Activated naive CD4-positive, alpha-beta T cell treated with anti-CD3 and anti-CD28 coated beads, Interleukin-2, amount 10 ng/mL, durations not matched to agents 7 days and 5 days (primary cell): Measurements from ENCODE around the gene MBIP.
A peak's percentile ranks its signal among the peaks of the same experiment; 100 is the strongest.
"Not testable (repeated sequence)": the region's sequence is repeated elsewhere in the genome, so short reads cannot be mapped to it uniquely, and the experiment has no call there.

ENCODE experiments used
- CTCF ChIA-PET: fragments of 350-600 bp; sonication (Branson Sonifier 250); formaldehyde crosslinking; loops from one replicate; lab custom pipeline; 2021; ENCODE audit warnings: antibody characterized with exemption; lab: Charles Lee
- DNase-seq: peaks from one replicate; pipeline ENCODE4 v3.0.0-alpha.2; 2020
- H3K27ac Mint-ChIP-seq: one replicate; pipeline ENCODE4 v1.8.0; 2021; ENCODE audit warnings: mild to moderate bottlenecking, moderate library complexity, mixed read lengths
- H3K27me3 Mint-ChIP-seq: one replicate; pipeline ENCODE4 v1.8.0; 2021; ENCODE audit warnings: mild to moderate bottlenecking, mixed read lengths
- H3K36me3 Mint-ChIP-seq: one replicate; pipeline ENCODE4 v1.8.0; 2021; ENCODE audit warnings: mixed read lengths
- H3K4me1 Mint-ChIP-seq: one replicate; pipeline ENCODE4 v1.8.0; 2021; ENCODE audit warnings: mixed read lengths
- H3K4me3 Mint-ChIP-seq: one replicate; pipeline ENCODE4 v1.8.0; 2021; ENCODE audit warnings: mild to moderate bottlenecking, moderate library complexity, mixed read lengths
- H3K9me3 Mint-ChIP-seq: one replicate; pipeline ENCODE4 v1.8.0; 2021; ENCODE audit warnings: mixed read lengths

Gene MBIP

GRCh38 chr14:36320200-36320896 lies at the start of gene MBIP:
Gene MBIP (minus strand): TSS chr14:36320637. CDS start chr14:36320588, 49 bp downstream.
- Mint-ChIP-seq H3K4me3 (peak within 1 kb of the TSS; percentile 87), H3K36me3 (peaks cover 3% of the 10 kb centered on the region), H3K27ac (peak within 1 kb of the TSS; percentile 91), H3K9me3 (peaks cover 3% of the 10 kb centered on the region), H3K27me3 (peaks cover 4% of the 10 kb centered on the region), H3K4me1 (peaks cover 30% of the 10 kb centered on the region)
- DNase-seq: peak; percentile 96
- CTCF ChIA-PET: no interaction called here

DNA sequence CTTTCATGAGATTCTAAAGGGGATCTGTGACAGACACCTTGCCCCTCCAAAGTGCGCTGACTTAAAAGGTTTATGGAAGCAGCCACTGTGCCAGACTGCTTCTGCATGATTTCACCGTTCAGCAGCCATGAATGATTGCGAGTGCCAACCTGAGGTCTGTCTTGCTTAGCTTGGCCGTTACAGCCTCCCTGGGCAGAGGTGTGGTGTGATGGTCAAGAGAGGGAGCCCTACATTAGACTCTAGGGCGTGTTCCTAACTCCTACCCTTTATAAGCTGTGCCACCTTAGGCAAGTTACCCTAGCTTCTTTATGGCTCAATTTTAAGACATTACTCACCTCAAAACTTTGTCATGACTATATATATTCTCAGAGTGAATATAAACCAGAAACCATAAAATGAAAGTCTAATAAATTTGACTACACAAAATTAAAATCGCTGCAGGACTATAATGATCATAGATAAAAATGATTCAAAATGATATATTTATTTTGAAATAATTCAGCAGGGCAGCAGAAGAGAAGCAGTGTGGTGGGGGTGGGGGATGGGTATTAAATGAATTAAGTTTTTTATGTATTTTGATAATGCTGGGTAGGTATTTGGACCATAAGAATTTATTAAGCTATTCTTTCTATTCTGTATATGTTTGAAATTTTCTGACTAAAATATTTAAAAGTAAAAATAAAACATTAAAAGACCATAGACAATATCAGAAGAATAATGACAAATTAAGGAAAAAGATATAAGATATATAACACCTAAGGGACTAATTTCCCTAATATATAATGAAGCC lies 47.7 kb upstream of the MBIP start:
- no peak overlapping the region for H3K4me3 Mint-ChIP-seq
- H3K36me3 Mint-ChIP-seq: no peaks in the 10 kb centered on the region
- H3K27ac Mint-ChIP-seq: no peak overlapping the region
- no peak for DNase-seq
- H3K27me3 Mint-ChIP-seq: peaks cover 4% of the 10 kb centered on the region
- CTCF ChIA-PET: interaction anchor here (0.7 to 1.2 kb wide), 2 partner anchors 162 to 489 kb away, joined by 3 read pairs; no protein-coding TSS in a partner anchor
- no peaks in the 10 kb centered on the region for H3K4me1 Mint-ChIP-seq
- H3K9me3 Mint-ChIP-seq: no peaks in the 10 kb centered on the region

- Mint-ChIP-seq H3K36me3 (no peaks in the 10 kb centered on the region), H3K9me3 (no peaks in the 10 kb centered on the region), H3K4me3 (no peak overlapping the region), H3K27ac (no peak overlapping the region), H3K27me3 (no peaks in the 10 kb centered on the region), H3K4me1 (peaks cover 3% of the 10 kb centered on the region)
- no peak for DNase-seq
- CTCF ChIA-PET: interaction anchor here (0.7 to 1.2 kb wide), 2 partner anchors 9 to 25 kb away, joined by 3 read pairs; no protein-coding TSS in a partner anchor
Observed at GRCh38 chr14:36365766-36366165, 45.3 kb upstream of the MBIP start.

- H3K36me3 Mint-ChIP-seq: no peaks in the 10 kb centered on the region
- H3K9me3 Mint-ChIP-seq: no peaks in the 10 kb centered on the region
- DNase-seq: no peak
- H3K4me3 Mint-ChIP-seq: no peak overlapping the region
- peaks cover 3% of the 10 kb centered on the region for H3K4me1 Mint-ChIP-seq
- H3K27me3 Mint-ChIP-seq: no peaks in the 10 kb centered on the region
- CTCF ChIA-PET: no interaction called here
- H3K27ac Mint-ChIP-seq: no peak overlapping the region
Observed at GRCh38 chr14:36363704-36364103, 43.3 kb upstream of the MBIP start.

GRCh38 chr14:36362648-36363047 lies 42.2 kb upstream of the MBIP start:
- no peaks in the 10 kb centered on the region for H3K36me3 Mint-ChIP-seq
- H3K27ac Mint-ChIP-seq: no peak overlapping the region
- H3K9me3 Mint-ChIP-seq: no peaks in the 10 kb centered on the region
- no peaks in the 10 kb centered on the region for H3K27me3 Mint-ChIP-seq
- H3K4me1 Mint-ChIP-seq: peaks cover 3% of the 10 kb centered on the region
- no peak overlapping the region for H3K4me3 Mint-ChIP-seq
- no peak for DNase-seq
- CTCF ChIA-PET: no interaction called here

GRCh38 chr14:36361210-36361853 lies 40.9 kb upstream of the MBIP start:
- CTCF ChIA-PET: interaction anchor here (1.1 kb wide), 1 partner anchor 292 kb away, joined by 4 read pairs; no protein-coding TSS in a partner anchor
- Mint-ChIP-seq H3K36me3 (no peaks in the 10 kb centered on the region), H3K27me3 (no peaks in the 10 kb centered on the region), H3K4me1 (peaks cover 3% of the 10 kb centered on the region), H3K27ac (no peak overlapping the region), H3K9me3 (peaks cover 7% of the 10 kb centered on the region), H3K4me3 (no peak overlapping the region)
- no peak for DNase-seq

GRCh38 chr14:36356862-36357261 lies 36.4 kb upstream of the MBIP start:
- Mint-ChIP-seq H3K27ac (no peak overlapping the region), H3K4me3 (no peak overlapping the region), H3K36me3 (no peaks in the 10 kb centered on the region), H3K4me1 (peaks cover 3% of the 10 kb centered on the region), H3K27me3 (no peaks in the 10 kb centered on the region), H3K9me3 (peaks cover 17% of the 10 kb centered on the region)
- CTCF ChIA-PET: no interaction called here
- no peak for DNase-seq

GRCh38 chr14:36346052-36346451 lies 25.6 kb upstream of the MBIP start:
- no peak for DNase-seq
- CTCF ChIA-PET: no interaction called here
- Mint-ChIP-seq H3K4me3 (no peak overlapping the region), H3K27ac (no peak overlapping the region), H3K9me3 (no peaks in the 10 kb centered on the region), H3K4me1 (no peaks in the 10 kb centered on the region), H3K36me3 (no peaks in the 10 kb centered on the region), H3K27me3 (peaks cover 5% of the 10 kb centered on the region)

DNA sequence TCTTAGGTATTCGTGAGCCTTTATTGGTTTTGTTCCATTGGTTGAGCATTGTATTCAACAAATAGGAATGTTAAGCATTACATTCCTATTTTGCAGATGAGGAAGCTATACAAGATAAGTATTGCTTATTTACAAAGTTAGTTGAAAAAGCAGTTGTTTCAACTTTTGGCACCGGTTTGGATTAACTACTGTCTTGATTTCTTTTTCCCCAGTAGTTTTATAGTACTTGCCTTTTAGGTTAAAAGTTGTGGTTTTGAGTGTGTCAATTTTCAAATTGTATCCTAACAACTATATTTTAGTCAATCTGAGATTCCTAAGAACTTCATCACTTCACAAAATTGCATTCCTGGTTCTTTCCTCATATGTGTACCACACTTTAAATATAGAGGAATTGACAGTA lies 23.8 kb upstream of the MBIP start:
- no peak overlapping the region for H3K27ac Mint-ChIP-seq
- H3K9me3 Mint-ChIP-seq: no peaks in the 10 kb centered on the region
- peaks cover 2% of the 10 kb centered on the region for H3K27me3 Mint-ChIP-seq
- H3K36me3 Mint-ChIP-seq: no peaks in the 10 kb centered on the region
- H3K4me3 Mint-ChIP-seq: no peak overlapping the region
- H3K4me1 Mint-ChIP-seq: no peaks in the 10 kb centered on the region
- no peak for DNase-seq
- CTCF ChIA-PET: no interaction called here

DNA sequence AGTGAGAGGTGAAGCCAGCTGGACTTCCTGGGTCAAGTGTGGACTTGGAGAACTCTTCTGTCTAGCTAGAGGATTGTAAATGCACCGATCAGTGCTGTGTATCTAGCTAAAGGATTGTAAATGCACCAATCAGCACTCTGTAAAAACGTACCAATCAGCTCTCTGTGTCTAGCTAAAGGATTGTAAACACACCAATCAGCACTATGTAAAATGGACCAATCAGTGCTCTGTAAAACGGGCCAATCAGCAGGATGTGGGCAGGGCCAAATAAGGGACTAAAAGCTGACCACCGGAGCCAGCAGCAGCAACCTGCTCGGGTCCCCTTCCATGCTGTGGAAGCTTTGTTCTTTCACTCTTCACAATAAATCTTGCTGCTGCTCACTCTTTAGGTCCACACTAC lies 21.4 kb upstream of the MBIP start:
- H3K27me3 Mint-ChIP-seq, H3K4me3 Mint-ChIP-seq, DNase-seq, CTCF ChIA-PET, H3K9me3 Mint-ChIP-seq, H3K36me3 Mint-ChIP-seq, H3K27ac Mint-ChIP-seq, H3K4me1 Mint-ChIP-seq: not testable (repeated sequence)

- H3K4me3 Mint-ChIP-seq: no peak overlapping the region
- no peaks in the 10 kb centered on the region for H3K36me3 Mint-ChIP-seq
- CTCF ChIA-PET: interaction anchor here (0.6 to 1.3 kb wide), 3 partner anchors 25 to 185 kb away, joined by 3 to 4 read pairs (median 3); no protein-coding TSS in a partner anchor
- no peaks in the 10 kb centered on the region for H3K4me1 Mint-ChIP-seq
- H3K27me3 Mint-ChIP-seq: peaks cover 4% of the 10 kb centered on the region
- H3K9me3 Mint-ChIP-seq: no peaks in the 10 kb centered on the region
- no peak overlapping the region for H3K27ac Mint-ChIP-seq
- no peak for DNase-seq
Observed at GRCh38 chr14:36340276-36340890, 19.9 kb upstream of the MBIP start.

DNA sequence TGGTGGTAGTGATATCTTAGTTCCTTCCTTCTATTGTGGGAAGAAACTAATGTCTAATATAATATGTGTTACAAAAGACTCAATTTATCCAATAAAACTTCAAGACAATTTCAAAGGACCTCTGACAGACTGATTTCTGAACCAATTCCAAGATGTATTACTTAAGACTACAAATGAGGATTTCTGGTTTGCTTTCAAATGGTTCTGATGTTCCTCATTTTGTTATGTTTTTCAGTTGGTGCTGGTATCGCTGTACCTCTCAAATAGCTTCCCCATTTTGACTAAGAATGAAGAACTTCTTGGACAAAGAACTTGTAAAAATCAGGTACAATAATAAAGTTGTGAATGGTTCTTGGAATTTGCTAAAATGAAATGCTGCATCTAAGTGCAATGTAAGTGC lies 19.4 kb upstream of the MBIP start:
- Mint-ChIP-seq H3K4me1 (no peaks in the 10 kb centered on the region), H3K9me3 (no peaks in the 10 kb centered on the region)
- no peak for DNase-seq

DNA sequence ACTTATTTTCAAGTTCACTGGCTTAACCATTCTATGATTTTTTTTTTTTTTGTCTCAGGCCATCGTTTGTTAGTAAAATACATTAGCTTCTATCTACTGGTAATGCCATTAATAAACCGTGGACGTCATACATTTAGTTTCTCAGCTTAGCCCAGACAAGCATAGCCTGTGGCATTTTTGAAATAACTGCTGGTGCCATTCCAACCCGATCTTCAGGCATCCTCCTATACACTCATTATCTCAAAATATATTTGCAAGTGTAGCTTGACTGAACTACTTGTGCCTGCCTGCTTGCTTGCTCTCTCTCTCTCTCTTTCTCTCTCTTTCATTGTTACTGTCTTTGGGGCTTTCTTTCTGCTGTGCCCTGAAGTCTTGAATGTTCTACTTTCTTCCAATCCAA lies 12.7 kb upstream of the MBIP start:
- Mint-ChIP-seq H3K36me3 (no peaks in the 10 kb centered on the region), H3K4me3 (no peak overlapping the region), H3K9me3 (no peaks in the 10 kb centered on the region), H3K27me3 (no peaks in the 10 kb centered on the region), H3K27ac (no peak overlapping the region), H3K4me1 (no peaks in the 10 kb centered on the region)
- CTCF ChIA-PET: no interaction called here
- DNase-seq: no peak

More for the DNA sequence above, 19.4 kb upstream of the MBIP start:
- Mint-ChIP-seq H3K36me3 (no peaks in the 10 kb centered on the region), H3K27ac (no peak overlapping the region), H3K27me3 (peaks cover 4% of the 10 kb centered on the region), H3K4me3 (no peak overlapping the region)
- CTCF ChIA-PET: interaction anchor here (0.7 to 1.3 kb wide), 2 partner anchors 34 to 184 kb away, joined by 3 to 4 read pairs; no protein-coding TSS in a partner anchor

DNA sequence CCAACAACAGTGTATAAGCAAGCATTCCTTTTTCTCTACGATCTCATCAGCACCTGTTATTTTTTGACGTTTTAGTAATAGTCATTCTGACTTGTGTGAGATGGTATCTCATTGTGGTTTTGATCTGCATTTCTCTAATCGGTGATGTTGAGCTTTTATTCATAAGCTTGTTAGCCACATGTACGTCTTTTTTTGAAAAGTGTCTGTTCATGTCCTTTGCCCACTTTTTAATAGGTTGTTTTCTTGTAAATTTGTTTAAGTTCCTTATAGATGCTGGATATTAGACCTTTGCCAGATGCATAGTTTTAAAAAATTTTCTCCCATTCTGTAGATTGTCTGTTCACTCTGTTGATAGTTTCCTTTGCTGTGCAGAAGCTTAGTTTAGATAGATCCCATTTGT lies 7.1 kb upstream of the MBIP start:
- H3K27me3 Mint-ChIP-seq, H3K4me3 Mint-ChIP-seq, H3K9me3 Mint-ChIP-seq, H3K4me1 Mint-ChIP-seq, H3K27ac Mint-ChIP-seq, DNase-seq, H3K36me3 Mint-ChIP-seq, CTCF ChIA-PET: not testable (repeated sequence)
